Activated CD8-positive, alpha-beta memory T cell treated with anti-CD3 and anti-CD28 coated beads for 36 hours (primary cell): ENCODE measurements around the gene RETREG3. TPM values are rescaled to one million over a fixed set of nuclear protein-coding genes. Genes with fewer than 3 reads are reported as not detected.
"Not testable (repeated sequence)": the region's sequence is repeated elsewhere in the genome, so short reads cannot be mapped to it uniquely, and the experiment has no call there.

Source experiments
- CTCF ChIA-PET: fragments of 350-600 bp; sonication (Branson Sonifier 250); formaldehyde crosslinking; loops from one replicate; lab custom pipeline; 2021; ENCODE audit warnings: antibody characterized with exemption; lab: Charles Lee
- POLR2A ChIA-PET: fragments of 350-600 bp; sonication (Branson Sonifier 250); formaldehyde crosslinking; loops from one replicate; lab custom pipeline; 2021; ENCODE audit warnings: antibody characterized with exemption; lab: Charles Lee
- total RNA-seq, 2 experiments: library from RNA; stranded (reverse); gene quantifications; one replicate each; pipeline ENCODE4 v1.2.3, GENCODE V29; 2021

Gene RETREG3
- total RNA-seq = 10 to 100 TPM; 29.6 to 30.2 TPM

- CTCF ChIA-PET = interaction anchor here (1.1 to 2.6 kb wide), 4 partner anchors 23 to 61 kb away, joined by 3 to 17 read pairs (median 5); partner anchors contain the start of gene PSMC3IP
- POLR2A ChIA-PET = interaction anchor here (0.5 to 2.2 kb wide), 5 partner anchors 11 to 916 kb away, joined by 3 to 7 read pairs (median 5); partner anchors contain the start of genes MLX and VPS25
Observed at GRCh38 chr17:42609182-42609813, at the start of gene RETREG3, which contains the start of gene TUBG1. Gene RETREG3, minus strand, starts transcription at chr17:42609374. Its CDS starts 50 bp downstream, at chr17:42609324. Gene TUBG1, plus strand, starts transcription at chr17:42609683. Its CDS starts 55 bp downstream, at chr17:42609738.

- ChIA-PET CTCF (interaction anchor here (0.6 to 6.3 kb wide), 5 partner anchors 9 to 842 kb away, joined by 3 to 33 read pairs (median 4); partner anchors contain the start of gene PLEKHH3), POLR2A (interaction anchor here (0.6 kb wide), 1 partner anchor 212 kb away, joined by 3 read pairs; no protein-coding TSS in a partner anchor)
Observed at GRCh38 chr17:42657824-42658588, 48.8 kb upstream of the RETREG3 start.

- CTCF ChIA-PET = no interaction called here
- POLR2A ChIA-PET = interaction anchor here (0.7 kb wide), 1 partner anchor 169 kb away, joined by 3 read pairs; no protein-coding TSS in a partner anchor
Observed at GRCh38 chr17:42655528-42655927, 46.4 kb upstream of the RETREG3 start.

- ChIA-PET POLR2A (no interaction called here), CTCF (interaction anchor here (1.2 kb wide), 1 partner anchor 34 kb away, joined by 3 read pairs; no protein-coding TSS in a partner anchor)
Observed at GRCh38 chr17:42653179-42654124, 44.3 kb upstream of the RETREG3 start.

- CTCF ChIA-PET = interaction anchor here (0.6 kb wide), 1 partner anchor 273 kb away, joined by 3 read pairs; no protein-coding TSS in a partner anchor
- POLR2A ChIA-PET = no interaction called here
Observed at GRCh38 chr17:42651392-42651791, 42.2 kb upstream of the RETREG3 start.

- ChIA-PET CTCF (interaction anchor here (1.1 kb wide), 1 partner anchor 96 kb away, joined by 3 read pairs; no protein-coding TSS in a partner anchor), POLR2A (no interaction called here)
Observed at GRCh38 chr17:42647778-42648177, 38.6 kb upstream of the RETREG3 start.

- ChIA-PET CTCF (no interaction called here), POLR2A (no interaction called here)
Observed at GRCh38 chr17:42642336-42642735, 33.2 kb upstream of the RETREG3 start.

- CTCF ChIA-PET = no interaction called here
- POLR2A ChIA-PET = no interaction called here
Observed at GRCh38 chr17:42640121-42640520, 30.9 kb upstream of the RETREG3 start.

GRCh38 chr17:42639525-42640113, 30.4 kb upstream of the RETREG3 start:
- POLR2A ChIA-PET = no interaction called here

GRCh38 chr17:42632949-42633444, 23.8 kb upstream of the RETREG3 start:
- CTCF ChIA-PET = interaction anchor here (1.3 kb wide), 1 partner anchor 11 kb away, joined by 3 read pairs; no protein-coding TSS in a partner anchor
- POLR2A ChIA-PET = no interaction called here

More at GRCh38 chr17:42639525-42640113, 30.4 kb upstream of the RETREG3 start:
- CTCF ChIA-PET = no interaction called here

- ChIA-PET CTCF (no interaction called here), POLR2A (interaction anchor here (0.6 kb wide), 2 partner anchors 315 to 379 kb away, joined by 7 read pairs; no protein-coding TSS in a partner anchor)
Observed at GRCh38 chr17:42629411-42630009, 20.3 kb upstream of the RETREG3 start.

GRCh38 chr17:42627032-42627764, 18.0 kb upstream of the RETREG3 start:
- CTCF ChIA-PET = interaction anchor here (0.7 kb wide), 1 partner anchor 42 kb away, joined by 4 read pairs; no protein-coding TSS in a partner anchor
- POLR2A ChIA-PET = not testable (repeated sequence)

GRCh38 chr17:42623732-42624596, 14.8 kb upstream of the RETREG3 start:
- ChIA-PET CTCF (no interaction called here), POLR2A (interaction anchor here (0.6 kb wide), 1 partner anchor 58 kb away, joined by 3 read pairs; no protein-coding TSS in a partner anchor)

GRCh38 chr17:42623271-42623670, 14.1 kb upstream of the RETREG3 start:
- ChIA-PET CTCF (no interaction called here), POLR2A (interaction anchor here (0.6 kb wide), 1 partner anchor 57 kb away, joined by 3 read pairs; no protein-coding TSS in a partner anchor)

GRCh38 chr17:42621987-42622386, 12.8 kb upstream of the RETREG3 start:
- POLR2A ChIA-PET = not testable (repeated sequence)
- CTCF ChIA-PET = interaction anchor here (1.6 kb wide), 1 partner anchor 10 kb away, joined by 3 read pairs; no protein-coding TSS in a partner anchor
